GM18858 (cell line): ENCODE results near the gene TLCD5.

Experiments
- ATAC-seq: cut with Tn5 transposase; IDR thresholded peaks from one replicate; pipeline ENCODE4 v1.9.1; 2021; ENCODE audit not compliant: unreplicated experiment

The TLCD5 gene

GRCh38 chr11:120336641-120337354 is 11.7 kb downstream of the TLCD5 start:
- ATAC-seq = no peak

GRCh38 chr11:120337355-120338106 is 12.4 kb downstream of the TLCD5 start:
- no peak for ATAC-seq

- no peak for ATAC-seq
These were observed 13.2 kb downstream of the TLCD5 start for GRCh38 chr11:120338107-120338933.

- ATAC-seq = no peak
These were observed 14.3 kb downstream of the TLCD5 start for GRCh38 chr11:120339394-120339890.

GRCh38 chr11:120340529-120340928 is 15.4 kb downstream of the TLCD5 start:
- no peak for ATAC-seq

- ATAC-seq = no peak
These were observed 17.1 kb downstream of the TLCD5 start for GRCh38 chr11:120342226-120342625.

- no peak for ATAC-seq
These were observed 17.6 kb downstream of the TLCD5 start for GRCh38 chr11:120342678-120343077.

- peak; percentile 42 for ATAC-seq
These were observed 18.3 kb downstream of the TLCD5 start for GRCh38 chr11:120343429-120343828.

- peak; percentile 73 for ATAC-seq
These were observed 19.4 kb downstream of the TLCD5 start for GRCh38 chr11:120344302-120345004.

GRCh38 chr11:120346233-120346632 is 21.1 kb downstream of the TLCD5 start:
- ATAC-seq = no peak

- ATAC-seq = no peak
These were observed 25.5 kb downstream of the TLCD5 start for GRCh38 chr11:120350637-120351036.

GRCh38 chr11:120352405-120352804 is 27.3 kb downstream of the TLCD5 start:
- no peak for ATAC-seq

GRCh38 chr11:120354068-120354467 is 29.0 kb downstream of the TLCD5 start:
- no peak for ATAC-seq

- ATAC-seq = no peak
These were observed 29.7 kb downstream of the TLCD5 start for GRCh38 chr11:120354779-120355178.

GRCh38 chr11:120357620-120358019 is 32.5 kb downstream of the TLCD5 start:
- ATAC-seq = no peak

- ATAC-seq = no peak
These were observed 33.6 kb downstream of the TLCD5 start for GRCh38 chr11:120358729-120359128.

GRCh38 chr11:120363436-120363835 is 38.3 kb downstream of the TLCD5 start:
- no peak for ATAC-seq

- no peak for ATAC-seq
These were observed 40.4 kb downstream of the TLCD5 start for GRCh38 chr11:120365512-120365911.

- no peak for ATAC-seq
These were observed 47.2 kb downstream of the TLCD5 start for GRCh38 chr11:120372296-120372695.

GRCh38 chr11:120375076-120375475 is 50.0 kb downstream of the TLCD5 start:
- ATAC-seq = no peak
